HG03066 (cell line): Measurements from ENCODE around the gene MPHOSPH8.
"Not testable (repeated sequence)": the region's sequence is repeated elsewhere in the genome, so short reads cannot be mapped to it uniquely, and the experiment has no call there.

Experiments
- ATAC-seq: cut with Tn5 transposase; IDR thresholded peaks from one replicate; pipeline ENCODE4 v1.9.1; 2021; ENCODE audit warnings: low read depth; ENCODE audit not compliant: unreplicated experiment

Gene MPHOSPH8

DNA sequence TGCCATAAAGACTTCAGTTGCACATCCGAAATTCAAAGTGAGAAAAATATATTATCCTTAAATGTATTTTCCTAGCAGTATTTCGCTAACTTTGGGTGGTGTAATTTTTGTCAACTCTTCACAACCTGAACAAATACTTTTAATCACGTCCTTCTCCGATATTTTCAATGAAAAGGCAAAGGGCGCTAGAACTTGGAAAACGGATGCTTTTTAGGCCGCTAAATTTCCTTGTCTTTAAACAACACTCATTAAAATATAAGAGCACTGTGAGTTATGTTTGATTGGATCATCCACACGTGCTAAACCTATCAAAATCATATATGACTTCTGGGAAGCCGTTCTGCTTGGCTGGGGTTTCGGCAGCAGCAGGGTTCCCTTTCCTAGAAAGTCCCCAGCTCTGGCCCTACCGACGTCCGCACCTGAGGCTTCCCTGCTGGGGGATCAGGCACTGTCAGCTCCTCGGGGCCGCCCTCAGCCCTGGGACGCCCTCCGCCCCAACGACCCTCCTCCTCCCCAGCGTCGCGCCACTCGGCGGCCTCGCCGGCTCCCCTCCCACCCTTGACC lies 462 bp upstream of the MPHOSPH8 start:
- ATAC-seq, result no peak

GRCh38 chr13:19634256-19634740 lies 839 bp downstream of the MPHOSPH8 start:
- ATAC-seq, result no peak

GRCh38 chr13:19635926-19636325 lies 2.5 kb downstream of the MPHOSPH8 start:
- not testable (repeated sequence) for ATAC-seq

DNA sequence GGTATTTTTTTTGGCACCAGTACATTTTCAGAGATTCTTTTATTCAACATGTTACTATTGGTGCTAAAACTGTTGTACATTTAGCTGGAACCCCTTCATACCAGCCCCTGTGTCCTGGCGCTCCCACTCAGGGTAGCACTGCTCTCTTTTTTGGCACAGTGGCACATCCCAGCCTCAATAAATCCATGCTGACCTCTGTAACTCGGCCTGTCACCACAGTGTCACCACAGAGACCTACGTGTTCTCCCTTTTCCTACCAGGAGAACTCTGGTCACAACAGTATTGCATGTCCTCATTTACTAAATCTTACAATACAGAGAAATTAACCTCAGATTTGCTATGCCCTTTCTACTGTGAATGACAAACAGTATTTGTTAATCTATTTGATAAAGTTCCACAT lies 10.2 kb downstream of the MPHOSPH8 start:
- ATAC-seq, result no peak

GRCh38 chr13:19645000-19645399 lies 11.5 kb downstream of the MPHOSPH8 start:
- ATAC-seq, result no peak

- ATAC-seq, result no peak
Observed at GRCh38 chr13:19646063-19646462, 12.6 kb downstream of the MPHOSPH8 start.

GRCh38 chr13:19650742-19651141 lies 17.3 kb downstream of the MPHOSPH8 start:
- no peak for ATAC-seq

DNA sequence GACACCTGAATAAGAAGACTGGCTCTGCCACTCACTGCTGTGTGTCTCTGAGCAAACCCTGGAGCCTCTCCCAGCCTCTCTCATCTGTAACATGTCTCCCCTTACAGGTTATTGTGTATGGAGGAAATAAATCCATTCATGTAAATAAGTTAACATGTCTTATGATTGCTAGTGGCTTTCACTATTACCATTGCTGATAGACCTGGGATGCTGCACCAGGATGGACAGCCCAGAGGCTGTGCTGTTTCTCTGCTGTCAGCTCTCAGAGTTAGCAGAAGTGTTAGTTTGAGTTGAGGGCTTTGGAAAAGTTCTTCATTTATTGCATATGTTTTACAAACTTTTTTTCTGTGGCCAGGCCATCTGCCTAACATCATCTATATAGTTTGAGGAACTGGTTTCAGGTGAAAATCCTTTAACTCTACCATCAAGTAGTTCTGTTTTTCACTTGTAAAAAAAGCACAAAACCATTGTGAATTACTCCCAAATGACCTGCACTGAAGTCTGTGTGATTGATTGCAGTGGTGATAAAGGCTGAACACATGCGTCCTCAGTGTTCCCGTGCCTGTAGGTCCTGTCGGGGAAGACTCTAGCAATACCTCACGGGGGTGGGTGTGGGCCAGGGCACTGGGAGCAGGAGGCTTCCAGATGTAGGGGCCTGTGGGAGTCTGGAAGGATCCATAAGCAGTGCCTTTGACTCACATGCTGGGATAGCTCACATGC lies 24.6 kb downstream of the MPHOSPH8 start:
- ATAC-seq, result no peak

- ATAC-seq, result no peak
Observed at GRCh38 chr13:19658831-19659230, 25.4 kb downstream of the MPHOSPH8 start.

- no peak for ATAC-seq
Observed at GRCh38 chr13:19661126-19661525, 27.7 kb downstream of the MPHOSPH8 start.

- no peak for ATAC-seq
Observed at GRCh38 chr13:19661561-19661960, 28.1 kb downstream of the MPHOSPH8 start.

DNA sequence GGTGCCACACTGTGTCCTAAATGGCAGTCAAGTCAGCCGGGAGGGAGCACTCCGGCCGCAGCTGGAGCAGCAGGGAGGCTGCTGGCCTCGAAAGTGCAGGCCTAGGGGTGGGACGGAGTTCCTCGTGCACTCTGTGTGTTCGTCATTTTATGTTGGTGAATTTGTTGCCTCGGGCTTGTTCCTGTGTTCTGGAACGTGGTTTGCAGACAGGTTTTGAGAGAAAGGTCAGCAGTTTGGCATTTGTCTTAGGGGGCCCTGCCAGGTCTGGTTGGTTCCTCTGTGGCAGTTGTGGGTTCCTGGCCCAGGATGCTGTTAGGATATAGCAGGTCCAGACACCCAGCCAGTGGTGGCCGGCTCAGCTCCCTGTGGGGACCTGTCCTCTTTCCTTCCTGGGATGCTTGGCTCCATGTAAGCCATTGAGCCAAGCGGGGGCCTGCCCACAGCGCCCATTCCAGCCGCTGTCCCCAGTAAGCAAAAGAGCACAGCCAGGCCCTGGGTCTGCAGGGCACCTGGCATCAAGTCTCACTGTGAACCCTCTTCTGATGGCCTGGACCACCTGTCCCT lies 30.0 kb downstream of the MPHOSPH8 start:
- ATAC-seq, result no peak

DNA sequence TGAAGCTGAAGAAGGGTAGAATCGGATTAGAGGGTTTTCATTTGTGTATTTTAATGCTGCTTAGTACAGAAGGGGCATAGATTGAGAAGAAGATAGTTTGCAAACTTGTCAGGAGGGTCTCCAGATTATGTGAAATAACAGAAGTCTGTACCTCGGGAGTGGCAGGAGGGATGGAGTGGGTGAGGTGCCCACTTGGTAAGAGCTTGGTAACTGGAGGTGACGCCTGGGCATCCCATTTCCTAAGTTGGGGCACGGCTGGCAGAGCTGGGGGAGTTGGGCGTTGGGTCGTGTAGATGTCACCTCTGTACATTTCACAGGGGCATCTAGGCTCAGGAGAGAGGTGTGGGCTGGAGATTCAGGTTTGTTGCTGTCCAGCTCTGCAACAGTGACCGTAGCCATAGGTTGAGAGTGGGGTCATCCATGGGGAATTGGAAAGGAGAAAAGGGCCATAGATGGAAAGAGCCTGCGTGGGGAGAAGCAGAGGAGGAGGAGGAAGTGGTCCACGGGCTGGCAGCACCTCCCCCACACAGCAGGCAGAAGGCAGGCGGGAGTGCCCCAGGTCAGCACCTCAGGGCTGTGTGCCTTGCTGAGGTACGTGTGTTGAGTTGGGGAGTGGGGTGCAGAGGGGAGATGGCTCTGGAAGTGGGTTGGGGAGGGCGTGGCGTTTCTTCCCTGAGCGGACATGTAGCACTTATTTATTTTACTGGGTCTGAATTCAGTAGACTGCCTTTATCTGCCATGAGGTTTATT lies 31.2 kb downstream of the MPHOSPH8 start:
- no peak for ATAC-seq

- no peak for ATAC-seq
Observed at GRCh38 chr13:19665427-19665859, 32.0 kb downstream of the MPHOSPH8 start.

- ATAC-seq, result no peak
Observed at GRCh38 chr13:19668778-19669177, 35.3 kb downstream of the MPHOSPH8 start.

GRCh38 chr13:19670147-19670546 lies 36.7 kb downstream of the MPHOSPH8 start:
- ATAC-seq, result no peak

DNA sequence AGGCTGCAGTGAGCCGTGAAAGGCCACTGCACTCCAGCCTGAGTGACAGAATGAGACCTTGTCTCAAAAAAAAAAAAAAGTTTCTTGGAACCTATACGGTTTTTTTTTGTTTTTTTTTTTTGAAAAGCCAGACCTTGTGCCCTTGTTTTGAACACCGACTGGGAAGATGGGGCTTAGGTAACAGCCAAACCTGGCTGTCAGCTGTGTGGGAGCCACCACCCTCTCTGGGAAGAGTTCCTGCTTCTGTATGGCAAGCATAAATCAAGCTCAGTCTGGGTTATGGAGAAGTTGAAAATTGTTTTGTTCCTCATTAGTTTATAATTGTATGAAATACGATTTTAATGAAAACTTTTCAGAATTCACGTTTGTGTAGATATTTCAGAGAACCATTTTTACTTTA lies 39.5 kb downstream of the MPHOSPH8 start:
- no peak for ATAC-seq

- ATAC-seq, result no peak
Observed at GRCh38 chr13:19673473-19674430, 40.3 kb downstream of the MPHOSPH8 start.

- ATAC-seq, result no peak
Observed at GRCh38 chr13:19674898-19675297, 41.4 kb downstream of the MPHOSPH8 start.

DNA sequence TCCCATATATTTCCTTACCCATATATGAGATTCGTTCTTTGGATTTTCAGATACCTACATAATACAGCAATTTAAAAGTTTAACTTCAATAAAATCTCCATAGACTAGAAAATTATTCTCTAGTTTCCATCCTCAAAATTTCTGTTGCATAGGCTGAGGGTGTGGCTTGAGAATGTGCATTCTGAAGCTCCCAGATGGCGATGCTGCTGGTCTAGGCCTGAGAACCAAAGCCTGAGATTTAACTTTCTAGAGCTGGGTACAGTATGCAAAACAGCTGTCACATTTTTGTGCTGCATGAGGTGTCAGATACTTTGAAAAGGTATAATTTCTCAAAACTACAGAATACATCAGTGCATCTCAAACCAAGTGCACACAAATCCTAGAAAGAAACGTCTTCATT lies 42.7 kb downstream of the MPHOSPH8 start:
- ATAC-seq, result no peak
